Kidney tubule cell (primary cell): ENCODE measurements around the gene IL15RA.
"Not testable (repeated sequence)": the region's sequence is repeated elsewhere in the genome, so short reads cannot be mapped to it uniquely, and the experiment has no call there.

Experiments used
- DNase-seq: peaks from one replicate; pipeline ENCODE4 v3.0.0-alpha.2; 2018; ENCODE audit warnings: low spot score

The IL15RA gene

DNA sequence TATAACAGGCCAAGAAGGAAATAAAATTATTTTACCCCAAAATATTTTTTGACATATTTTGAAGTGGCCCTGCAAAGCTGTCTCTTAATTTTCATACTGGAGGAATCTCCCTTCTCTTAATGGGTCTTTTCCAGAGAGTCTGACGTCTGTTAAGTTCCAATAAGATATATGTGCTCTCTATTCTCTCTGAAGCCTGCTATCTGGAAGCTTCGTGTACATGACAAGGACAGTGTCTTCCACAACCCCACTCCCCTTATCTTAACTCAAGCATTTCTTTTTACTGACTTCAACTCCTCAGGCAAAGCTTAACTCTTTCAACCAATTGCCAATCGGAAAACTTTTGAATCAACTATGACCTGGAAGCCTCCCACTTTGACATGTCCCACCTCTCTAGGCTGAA is 29.2 kb upstream of the IL15RA start:
- DNase-seq = no peak

DNA sequence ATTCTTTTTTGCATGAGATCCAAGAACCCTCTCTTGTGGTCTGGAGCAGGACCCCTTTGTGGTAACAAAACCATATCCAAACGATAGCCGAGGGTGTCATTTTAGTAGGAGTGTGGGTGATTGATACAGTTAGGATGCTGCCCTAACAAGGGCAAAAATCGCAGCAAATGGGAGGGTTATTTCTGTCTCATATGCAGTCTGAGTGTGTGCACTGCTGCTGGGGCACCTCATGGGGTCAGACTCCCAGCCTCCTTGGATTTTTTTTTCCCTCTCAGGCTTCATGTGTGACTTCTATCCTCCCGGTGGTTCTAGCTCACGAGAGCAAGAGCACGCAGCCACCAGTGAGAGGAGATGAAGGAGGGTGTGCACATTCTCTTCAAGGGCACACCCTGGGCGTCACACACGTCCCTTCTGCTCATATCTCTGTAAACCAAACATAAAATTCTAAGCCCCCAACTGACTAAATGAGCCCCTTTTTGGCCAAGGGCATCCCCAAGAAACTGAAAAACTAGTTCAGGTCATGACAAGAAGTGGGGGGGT is 28.6 kb upstream of the IL15RA start:
- DNase-seq = no peak

DNA sequence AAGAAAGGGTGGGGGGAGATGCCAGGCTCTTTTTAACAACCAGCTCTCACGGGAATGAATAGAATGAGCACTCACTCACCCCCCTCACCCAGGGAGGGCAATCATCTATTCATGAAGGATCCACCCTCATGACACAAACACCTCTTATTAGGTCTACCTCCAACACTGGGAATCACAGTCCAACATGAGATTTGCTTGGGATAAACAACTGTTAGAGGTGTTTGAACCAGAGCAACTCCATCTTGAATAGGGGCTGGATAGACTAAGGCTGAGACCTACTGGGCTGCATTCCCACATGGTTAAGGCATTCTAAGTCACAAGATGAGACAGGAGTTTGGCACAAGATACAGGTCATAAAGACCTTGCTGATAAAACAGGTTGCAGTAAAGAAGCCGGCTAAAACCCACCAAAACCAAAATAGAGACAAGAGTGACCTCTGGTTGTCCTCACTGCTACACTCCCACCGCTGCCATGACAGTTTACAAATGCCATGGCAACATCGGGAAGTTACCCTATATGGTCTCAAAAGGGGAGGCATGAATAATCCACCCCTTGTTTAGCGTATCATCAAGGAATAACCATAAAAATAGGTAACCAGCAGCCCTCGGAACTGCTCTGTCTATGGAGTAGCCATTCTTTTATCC is 27.9 kb upstream of the IL15RA start:
- not testable (repeated sequence) for DNase-seq

- no peak for DNase-seq
Measured at GRCh38 chr10:6002809-6003510, 25.6 kb upstream of the IL15RA start.

DNA sequence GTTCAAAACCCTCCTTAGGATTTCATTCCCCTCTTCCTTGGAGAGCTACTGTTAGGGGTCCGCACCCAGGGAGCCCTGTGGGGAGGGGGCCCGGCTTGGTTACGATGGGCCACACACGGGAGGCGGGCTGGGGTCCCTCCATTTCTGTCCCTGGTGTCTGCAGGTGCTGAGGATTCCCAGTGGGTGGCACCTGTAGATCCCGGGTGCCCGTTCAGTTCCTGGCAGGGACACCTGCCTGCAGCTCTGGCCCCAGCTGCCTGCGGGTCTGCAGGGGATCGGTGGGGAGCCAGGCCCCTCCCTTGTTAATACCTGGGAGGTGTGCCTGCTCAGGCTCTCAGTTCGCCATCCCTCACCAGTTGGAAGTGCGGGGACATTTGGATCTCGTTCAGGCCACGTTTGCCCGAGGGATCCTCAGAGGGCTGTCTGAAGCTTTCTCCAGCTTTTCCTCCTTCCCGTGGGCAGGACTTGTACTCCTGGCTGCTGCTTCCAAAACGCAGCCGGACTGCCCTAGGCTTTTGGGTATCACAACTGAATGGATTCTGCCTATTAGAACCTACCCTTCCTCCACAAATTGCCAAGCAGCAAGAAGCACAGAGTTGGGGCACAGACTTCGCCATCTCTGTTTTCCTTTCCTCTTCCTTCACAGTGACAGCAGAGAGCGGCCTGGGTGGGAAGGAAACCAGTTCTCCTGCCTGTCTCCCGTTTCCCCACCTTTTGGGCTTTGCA is 22.3 kb upstream of the IL15RA start:
- no peak for DNase-seq

- DNase-seq = no peak
Measured at GRCh38 chr10:5996696-5997095, 19.4 kb upstream of the IL15RA start.

GRCh38 chr10:5992398-5992797 is 15.1 kb upstream of the IL15RA start:
- DNase-seq = no peak

GRCh38 chr10:5991708-5992107 is 14.4 kb upstream of the IL15RA start:
- no peak for DNase-seq

DNA sequence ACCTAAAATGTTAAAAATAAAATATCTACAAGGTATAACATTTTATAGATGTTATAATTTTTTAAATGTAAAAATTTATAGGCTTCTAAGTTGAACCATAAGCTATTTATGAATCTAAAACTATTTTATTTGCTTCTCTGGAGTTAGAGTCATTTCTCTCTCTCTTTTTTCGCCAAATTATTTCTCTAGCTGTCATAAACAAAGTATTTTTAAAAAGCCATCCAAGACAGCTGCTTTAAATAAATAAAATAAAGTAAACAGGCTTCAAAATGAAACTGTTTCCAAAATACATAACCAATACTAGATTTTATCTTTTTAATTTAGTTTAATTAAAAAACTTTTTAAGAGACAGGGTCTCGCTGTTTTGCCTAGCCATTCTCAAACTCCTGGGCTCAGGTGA is 12.4 kb upstream of the IL15RA start:
- DNase-seq = no peak

GRCh38 chr10:5988336-5988920 is 11.1 kb upstream of the IL15RA start:
- no peak for DNase-seq

- no peak for DNase-seq
Measured at GRCh38 chr10:5987747-5988146, 10.4 kb upstream of the IL15RA start.

DNA sequence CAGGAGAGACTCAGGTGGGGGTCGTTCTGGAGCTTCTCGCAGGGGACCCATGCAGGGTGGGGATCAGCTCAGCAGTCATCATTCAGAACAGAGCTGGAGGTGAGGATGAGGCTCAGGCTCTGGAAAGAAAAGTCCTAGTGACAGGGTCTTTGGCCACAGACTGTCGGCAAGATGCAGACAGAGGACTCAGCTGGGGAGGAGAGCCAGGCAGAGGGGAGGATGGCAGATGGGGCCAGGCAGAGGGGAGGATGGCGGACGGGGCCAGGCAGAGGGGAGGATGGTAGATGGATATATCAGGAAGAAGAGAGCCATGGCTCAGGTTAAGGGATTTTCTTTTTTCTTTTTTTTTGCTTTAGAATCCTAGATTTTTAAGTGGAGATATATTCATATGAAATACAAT is 7.7 kb upstream of the IL15RA start:
- DNase-seq = no peak

DNA sequence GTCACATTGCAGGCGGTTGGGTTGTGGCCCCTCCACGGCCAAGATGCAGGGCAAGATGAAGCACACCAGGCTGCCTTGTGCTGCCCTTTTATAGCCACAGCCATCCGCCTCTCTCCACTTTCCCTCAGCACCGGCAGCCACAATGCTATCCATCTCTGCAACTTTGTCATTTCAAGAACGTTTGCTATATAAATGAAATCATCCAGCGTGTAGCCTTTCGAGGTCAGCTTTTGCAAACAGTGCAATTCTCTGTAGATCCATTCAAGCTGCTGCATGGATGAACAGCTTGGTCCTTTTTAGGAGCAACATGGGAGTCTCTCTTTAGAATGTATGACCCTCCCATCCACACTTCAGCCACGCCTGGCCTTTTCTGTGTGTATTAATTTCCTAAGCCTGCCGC is 6.4 kb upstream of the IL15RA start:
- no peak for DNase-seq

DNA sequence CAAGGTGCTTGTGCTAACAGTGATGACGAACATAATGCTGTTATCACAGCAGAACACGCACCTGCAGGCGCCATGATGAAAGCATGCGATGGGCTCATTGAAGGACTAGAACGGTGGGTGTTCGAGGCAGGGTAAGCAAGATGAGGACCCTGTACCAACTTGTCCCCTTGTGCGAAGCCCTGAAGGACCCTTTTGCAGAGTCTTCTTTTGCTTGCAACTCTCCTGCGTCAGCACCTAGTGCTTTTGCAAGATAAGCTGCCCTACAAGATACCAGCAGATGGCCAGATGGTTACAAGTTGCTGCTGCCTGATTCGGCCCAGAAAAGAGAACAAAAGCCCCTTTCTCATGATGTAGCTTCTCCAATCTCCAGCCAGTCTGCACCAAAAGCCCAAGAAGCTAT is 4.2 kb upstream of the IL15RA start:
- DNase-seq = no peak

GRCh38 chr10:5978230-5978489 is 817 bp upstream of the IL15RA start:
- DNase-seq = no peak

GRCh38 chr10:5976512-5977470 is 552 bp downstream of the IL15RA start:
- peak; percentile 60 for DNase-seq

GRCh38 chr10:5975641-5976473 is 1.5 kb downstream of the IL15RA start:
- DNase-seq = peak; percentile 29

GRCh38 chr10:5973069-5973468 is 4.3 kb downstream of the IL15RA start:
- no peak for DNase-seq

DNA sequence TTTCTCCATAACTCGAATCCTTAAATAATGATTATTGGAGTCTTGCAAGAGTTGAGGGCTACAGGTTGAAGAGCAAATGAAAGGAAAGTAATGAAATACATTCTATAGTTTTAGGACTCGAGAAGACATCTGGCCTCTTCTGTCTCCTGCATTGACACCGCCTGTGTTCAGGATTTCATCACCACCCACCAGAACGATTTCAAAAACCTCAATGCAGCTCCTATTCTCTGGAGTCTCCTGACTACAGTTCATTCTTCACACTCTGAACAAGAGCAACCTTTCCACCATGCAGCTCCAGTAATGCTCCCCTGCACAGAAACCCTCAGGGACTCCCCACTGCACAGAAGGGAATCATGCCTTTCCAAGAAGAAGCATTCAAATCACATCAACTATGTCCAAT is 5.5 kb downstream of the IL15RA start:
- DNase-seq = no peak

DNA sequence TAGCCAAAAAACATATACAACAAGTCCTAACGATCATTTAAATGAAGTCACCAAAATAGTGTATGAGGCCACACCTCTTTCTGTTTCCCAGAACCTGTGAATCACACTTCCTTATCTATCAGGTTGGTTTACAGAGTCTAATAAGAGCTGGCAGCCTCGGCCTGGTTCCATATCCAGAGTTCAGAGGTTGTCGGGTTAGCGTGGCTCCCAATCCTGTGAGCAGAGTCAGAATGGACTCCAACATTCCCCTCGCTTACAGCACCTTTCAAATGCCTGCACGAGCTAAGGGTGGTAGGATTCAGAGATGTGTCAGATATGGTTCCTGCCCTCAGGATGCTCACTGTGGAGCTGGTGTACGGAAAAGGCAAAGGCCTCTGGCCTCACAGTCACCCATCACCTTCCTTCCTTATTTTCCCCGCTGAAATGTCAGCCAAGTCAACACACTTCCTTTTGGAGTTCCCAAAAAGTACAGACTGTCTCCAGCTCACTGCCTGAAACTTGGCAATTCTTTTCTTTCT is 6.0 kb downstream of the IL15RA start:
- DNase-seq = no peak

DNA sequence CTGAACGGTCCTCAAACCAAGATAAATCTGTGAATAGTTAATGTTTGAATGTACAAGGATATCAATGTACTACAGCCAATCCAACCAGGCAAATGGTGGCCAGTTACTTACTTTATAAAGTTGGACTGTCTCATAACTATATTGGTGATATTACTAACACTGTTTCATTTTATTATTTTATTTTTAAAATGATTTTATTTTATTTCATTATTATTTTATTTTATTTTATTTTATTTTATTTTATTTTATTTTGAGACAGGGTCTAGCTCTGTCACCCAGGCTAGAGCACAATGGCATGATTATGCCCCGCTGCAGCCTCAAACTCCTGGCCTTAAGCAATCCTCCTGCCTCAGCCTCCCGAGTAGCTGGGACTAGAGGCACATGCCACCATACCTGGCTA is 6.8 kb downstream of the IL15RA start:
- DNase-seq = no peak
